Cardiac muscle cell (in vitro differentiated cells and primary cell): ENCODE data around the gene FAM136A. TPM values are rescaled to one million over a fixed set of nuclear protein-coding genes. Genes with fewer than 3 reads are reported as not detected.
"Not testable (repeated sequence)": the region's sequence is repeated elsewhere in the genome, so short reads cannot be mapped to it uniquely, and the experiment has no call there.

Experiments
- DNase-seq, 2 donors: peaks; one replicate each; pipeline versions ENCODE4 v3.0.0 to v3.0.0-alpha.2; 2010 to 2017; ENCODE audit warnings: low read depth in 1 of 2, low spot score in 1 of 2
- H3K27ac ChIP-seq: fragments of 200-600 bp; sonication (generic); 2 replicates; pipeline ENCODE4 v1.5.1; 2016
- H3K27me3 ChIP-seq: fragments of 200-600 bp; sonication (generic); 2 replicates; pipeline ENCODE4 v1.6.0; 2016; ENCODE audit warnings: control low read depth
- H3K36me3 ChIP-seq: fragments of 200-600 bp; sonication (generic); 2 replicates; pipeline ENCODE4 v1.5.1; 2016; ENCODE audit warnings: control low read depth
- H3K4me1 ChIP-seq: fragments of 200-600 bp; sonication (generic); 2 replicates; pipeline ENCODE4 v1.8.1; 2017; ENCODE audit warnings: low read depth, mild to moderate bottlenecking, mixed run types
- H3K4me3 ChIP-seq: fragments of 200-600 bp; sonication (generic); 2 replicates; pipeline ENCODE4 v1.5.1; 2016; ENCODE audit warnings: mild to moderate bottlenecking
- H3K9me3 ChIP-seq: fragments of 200-600 bp; sonication (generic); 2 replicates; pipeline ENCODE4 v1.5.1; 2017; ENCODE audit warnings: low read depth, mild to moderate bottlenecking, control low read depth
- polyA plus RNA-seq: library from polyadenylated mRNA; unstranded; fragments of >200 nt; fragmentation: Nextera tagmentation; extraction: Ambion mirVana; gene quantifications from 2 replicates; pipeline ENCODE4 v1.2.1, GENCODE V29; 2016
- total RNA-seq: library from RNA; depleted of rRNA; stranded (reverse); fragments of >200 nt; gene quantifications from 2 replicates; pipeline ENCODE4 v1.2.3, GENCODE V29; 2016
- TF ChIP-seq, protein P1 (sequence below): IDR thresholded peaks from 2 replicates; pipeline ENCODE4 v1.5.1; 2012; ENCODE audit warnings: low read depth, mild to moderate bottlenecking, low read length

The FAM136A gene
- total and polyA plus RNA-seq, 2 experiments from 2014 or later = 70.8 to 109 TPM

DNA sequence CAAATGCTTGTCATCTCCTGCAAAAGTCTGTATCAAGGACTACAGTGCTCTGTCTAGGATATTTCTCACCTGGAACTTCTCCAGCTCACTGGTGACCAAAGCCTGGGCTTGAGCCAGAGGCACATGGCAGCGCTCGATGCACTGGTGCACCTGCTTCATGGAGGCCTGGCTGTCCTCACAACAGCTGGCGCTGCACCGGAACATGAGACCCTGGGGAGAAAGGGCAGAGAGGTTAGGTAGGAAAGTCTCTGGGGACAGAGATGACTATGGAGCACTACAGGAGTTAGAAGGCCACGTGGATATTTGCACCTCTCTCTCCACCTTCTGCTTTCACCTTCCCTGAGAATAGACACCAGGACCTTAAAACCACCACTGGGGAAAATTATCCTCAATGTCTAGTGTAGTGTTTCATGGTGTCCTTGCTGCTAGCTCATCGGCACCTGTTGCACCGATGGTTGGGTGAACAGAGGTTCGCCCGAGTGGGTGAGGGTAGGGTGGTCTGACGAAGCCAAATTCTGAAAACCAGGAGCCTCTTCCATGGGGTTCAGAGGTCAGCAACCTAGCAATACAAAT is 1.0 kb downstream of the FAM136A start:
- H3K27ac ChIP-seq = peak overlapping the region; percentile 85
- no peaks in the 10 kb centered on the region for H3K9me3 ChIP-seq
- DNase-seq = no peak
- peak overlapping the region; percentile 72 for H3K4me3 ChIP-seq
- TF ChIP-seq, protein P1, sequence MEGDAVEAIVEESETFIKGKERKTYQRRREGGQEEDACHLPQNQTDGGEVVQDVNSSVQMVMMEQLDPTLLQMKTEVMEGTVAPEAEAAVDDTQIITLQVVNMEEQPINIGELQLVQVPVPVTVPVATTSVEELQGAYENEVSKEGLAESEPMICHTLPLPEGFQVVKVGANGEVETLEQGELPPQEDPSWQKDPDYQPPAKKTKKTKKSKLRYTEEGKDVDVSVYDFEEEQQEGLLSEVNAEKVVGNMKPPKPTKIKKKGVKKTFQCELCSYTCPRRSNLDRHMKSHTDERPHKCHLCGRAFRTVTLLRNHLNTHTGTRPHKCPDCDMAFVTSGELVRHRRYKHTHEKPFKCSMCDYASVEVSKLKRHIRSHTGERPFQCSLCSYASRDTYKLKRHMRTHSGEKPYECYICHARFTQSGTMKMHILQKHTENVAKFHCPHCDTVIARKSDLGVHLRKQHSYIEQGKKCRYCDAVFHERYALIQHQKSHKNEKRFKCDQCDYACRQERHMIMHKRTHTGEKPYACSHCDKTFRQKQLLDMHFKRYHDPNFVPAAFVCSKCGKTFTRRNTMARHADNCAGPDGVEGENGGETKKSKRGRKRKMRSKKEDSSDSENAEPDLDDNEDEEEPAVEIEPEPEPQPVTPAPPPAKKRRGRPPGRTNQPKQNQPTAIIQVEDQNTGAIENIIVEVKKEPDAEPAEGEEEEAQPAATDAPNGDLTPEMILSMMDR = no peak
- peaks cover 16% of the 10 kb centered on the region for H3K36me3 ChIP-seq
- H3K27me3 ChIP-seq = no peaks in the 10 kb centered on the region
- no peaks in the 10 kb centered on the region for H3K4me1 ChIP-seq

GRCh38 chr2:70297828-70298227 is 4.0 kb downstream of the FAM136A start:
- not testable (repeated sequence) for H3K4me1 ChIP-seq, DNase-seq, H3K27me3 ChIP-seq, H3K4me3 ChIP-seq, H3K9me3 ChIP-seq, H3K27ac ChIP-seq
- H3K36me3 ChIP-seq = peaks cover 16% of the 10 kb centered on the region

- DNase-seq = no peak
- H3K4me1 ChIP-seq = peaks cover 3% of the 10 kb centered on the region
- H3K27me3 ChIP-seq = no peaks in the 10 kb centered on the region
- TF ChIP-seq, protein P1 = no peak
- peaks cover 67% of the 10 kb centered on the region for H3K36me3 ChIP-seq
- peak overlapping the region; percentile 13 for H3K27ac ChIP-seq
- H3K9me3 ChIP-seq = no peaks in the 10 kb centered on the region
- no peak overlapping the region for H3K4me3 ChIP-seq
These were observed 18.2 kb downstream of the FAM136A start for GRCh38 chr2:70283500-70284191.

- Histone ChIP-seq H3K9me3 (no peaks in the 10 kb centered on the region), H3K27me3 (no peaks in the 10 kb centered on the region), H3K36me3 (peaks cover 61% of the 10 kb centered on the region), H3K4me1 (peaks cover 3% of the 10 kb centered on the region), H3K27ac (no peak overlapping the region), H3K4me3 (no peak overlapping the region)
- TF ChIP-seq, protein P1 = no peak
- DNase-seq = no peak
These were observed 19.4 kb downstream of the FAM136A start for GRCh38 chr2:70282439-70282838.

DNA sequence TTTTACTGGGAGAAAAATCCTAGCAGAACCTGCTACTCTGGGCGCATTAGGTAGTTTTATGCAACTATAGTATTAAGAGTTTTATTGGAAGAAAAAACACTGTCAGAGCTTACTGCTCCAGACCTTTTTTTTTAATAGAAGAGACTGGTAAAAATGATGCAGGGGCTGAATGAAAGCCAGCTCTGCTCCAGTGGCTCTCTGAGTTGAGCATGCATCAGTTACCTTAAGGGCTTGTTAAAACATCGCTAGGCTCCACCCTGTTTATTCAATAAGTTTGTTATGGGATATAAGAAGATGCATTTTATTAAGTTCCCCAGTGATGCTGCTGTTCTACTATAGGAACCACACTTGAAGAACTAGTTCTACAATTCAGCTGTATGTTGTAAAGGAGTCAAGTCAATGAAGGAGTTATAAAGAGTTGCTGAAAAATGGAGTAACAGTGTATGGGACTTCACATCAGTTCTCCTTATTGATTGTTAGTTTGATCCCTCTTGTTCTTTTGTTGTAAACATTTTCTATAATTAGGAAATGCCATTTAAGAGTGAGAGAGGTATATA is 21.5 kb downstream of the FAM136A start:
- H3K27ac ChIP-seq = peak overlapping the region; percentile 43
- H3K4me3 ChIP-seq = no peak overlapping the region
- TF ChIP-seq, protein P1 = no peak
- H3K9me3 ChIP-seq = no peaks in the 10 kb centered on the region
- no peaks in the 10 kb centered on the region for H3K27me3 ChIP-seq
- peaks cover 3% of the 10 kb centered on the region for H3K4me1 ChIP-seq
- H3K36me3 ChIP-seq = peaks cover 57% of the 10 kb centered on the region
- no peak for DNase-seq

DNA sequence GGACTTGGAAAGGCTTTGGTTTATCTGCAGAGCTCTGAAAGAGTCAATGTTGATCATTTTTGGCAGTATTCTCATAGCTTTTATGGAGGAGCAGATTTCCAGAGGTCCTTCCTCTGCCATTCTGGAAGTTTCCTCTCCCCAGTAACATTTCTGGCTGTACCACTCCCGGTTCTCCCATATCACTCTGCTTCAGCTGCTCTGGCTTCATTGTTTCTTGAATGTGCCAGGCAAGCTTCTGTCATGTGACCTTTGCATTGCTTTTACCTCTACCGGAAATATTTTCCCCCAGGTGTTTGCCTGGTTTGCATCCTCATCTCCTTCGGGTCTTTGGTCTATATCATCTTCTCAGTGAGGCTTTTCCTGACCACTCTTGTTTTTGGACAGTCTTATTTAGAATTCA is 31.5 kb downstream of the FAM136A start:
- Histone ChIP-seq H3K4me3 (no peak overlapping the region), H3K27me3 (no peaks in the 10 kb centered on the region), H3K36me3 (peaks cover 13% of the 10 kb centered on the region), H3K27ac (no peak overlapping the region), H3K4me1 (no peaks in the 10 kb centered on the region), H3K9me3 (no peaks in the 10 kb centered on the region)
- DNase-seq = no peak
- TF ChIP-seq, protein P1 = no peak

- H3K27me3 ChIP-seq, H3K4me1 ChIP-seq, H3K4me3 ChIP-seq, H3K9me3 ChIP-seq, H3K27ac ChIP-seq, H3K36me3 ChIP-seq, DNase-seq: not testable (repeated sequence)
These were observed 32.2 kb downstream of the FAM136A start for GRCh38 chr2:70269422-70270302.

GRCh38 chr2:70266925-70267324 is 34.9 kb downstream of the FAM136A start:
- H3K36me3 ChIP-seq, H3K27ac ChIP-seq, H3K9me3 ChIP-seq, H3K4me1 ChIP-seq, H3K4me3 ChIP-seq, DNase-seq, H3K27me3 ChIP-seq: not testable (repeated sequence)
